Natural killer cell (primary cell): ENCODE results near the gene DRGX. TPM values are rescaled to one million over a fixed set of nuclear protein-coding genes. Genes with fewer than 3 reads are reported as not detected.
A peak's percentile ranks its signal among the peaks of the same experiment; 100 is the strongest.

ENCODE experiments used
- ATAC-seq, 3 donors: fragments of 150-1000 bp in 2 of 3; fragments of 200-7000 bp in 1 of 3; cut with Tn5 transposase; 1 replicate in 1 of 3; 2 replicates in 2 of 3; pipeline ENCODE4 v1.10.0; 2021; ENCODE audit warnings: mild to moderate bottlenecking in 2 of 3, moderate library complexity in 2 of 3
- DNase-seq, 2 donors: peaks; one replicate each; pipeline versions ENCODE4 v3.0.0 to v3.0.0-alpha.2; 2013 to 2021; ENCODE audit warnings: mixed read lengths in 1 of 2
- H3K27ac ChIP-seq: one replicate; pipeline ENCODE4 v1.5.1; 2013; ENCODE audit warnings: mild to moderate bottlenecking, low read length
- H3K27me3 ChIP-seq: one replicate; pipeline ENCODE4 v1.6.1; 2013; ENCODE audit warnings: low read length; ENCODE audit not compliant: control insufficient read depth, insufficient read depth
- H3K36me3 ChIP-seq: one replicate; pipeline ENCODE4 v1.6.1; 2013; ENCODE audit warnings: low read length; ENCODE audit not compliant: control insufficient read depth, insufficient read depth
- H3K4me1 ChIP-seq: one replicate; pipeline ENCODE4 v1.6.1; 2013; ENCODE audit warnings: low read length; ENCODE audit not compliant: control insufficient read depth, insufficient read depth
- H3K4me3 ChIP-seq: one replicate; pipeline ENCODE4 v1.5.1; 2013; ENCODE audit warnings: low read length
- H3K9me3 ChIP-seq: one replicate; pipeline ENCODE4 v1.6.1; 2013; ENCODE audit warnings: low read length; ENCODE audit not compliant: control insufficient read depth, insufficient read depth
- H3K27ac Mint-ChIP-seq, 2 donors: one replicate each; pipeline ENCODE4 v1.8.0; 2022; ENCODE audit warnings: mild to moderate bottlenecking in 2 of 2, mixed read lengths in 2 of 2, moderate library complexity in 1 of 2
- H3K27me3 Mint-ChIP-seq, 2 donors: one replicate each; pipeline ENCODE4 v1.8.0; 2022; ENCODE audit warnings: low read depth in 2 of 2, mixed read lengths in 2 of 2
- H3K36me3 Mint-ChIP-seq: one replicate; pipeline ENCODE4 v1.8.0; 2022; ENCODE audit warnings: mixed read lengths
- H3K4me1 Mint-ChIP-seq, 2 donors: one replicate each; pipeline ENCODE4 v1.8.0; 2022; ENCODE audit warnings: mixed read lengths in 2 of 2
- H3K4me3 Mint-ChIP-seq: one replicate; pipeline ENCODE4 v1.8.0; 2022; ENCODE audit warnings: mild to moderate bottlenecking, moderate library complexity, mixed read lengths
- H3K9me3 Mint-ChIP-seq, 2 donors: one replicate each; pipeline ENCODE4 v1.8.0; 2022; ENCODE audit warnings: mixed read lengths in 2 of 2
- CTCF ChIP-seq: fragments of 200-600 bp; IDR thresholded peaks from one replicate; pipeline ENCODE4 v1.8.0; 2022; ENCODE audit warnings: antibody characterized with exemption
- WGBS: methylation state at CpG from one replicate; pipeline ENCODE4 v1.1.7; 2013; ENCODE audit warnings: missing lambda C conversion rate; ENCODE audit not compliant: insufficient coverage; 5-methylcytosine and 5-hydroxymethylcytosine counted together
- intact Hi-C: fragments of 100-400 bp; cut with micrococcal nuclease; formaldehyde crosslinking; loops from one replicate; pipeline ENCODE4 v1.14.2; 2022
- total RNA-seq, 4 donors: library from RNA; stranded (reverse); fragments of 120-200 nt in 1 of 4; gene quantifications; one replicate each; pipeline versions ENCODE4 v1.2.3 to v1.2.4, GENCODE V29; 2013 to 2022

The DRGX gene
- not detected for total RNA-seq
- not detected for total RNA-seq (2013)

- DNase-seq (no peak), ATAC-seq (no peak)
- peaks cover 74% of the 10 kb centered on the region for H3K27me3 ChIP-seq
- intact Hi-C loops = no loop called here
- H3K27ac Mint-ChIP-seq = no peak within 1 kb of the TSS
- 8% methylated on average over 63 of the region's 63 CpGs for WGBS
- H3K27me3 Mint-ChIP-seq = peaks cover 59 to 65% of the 10 kb centered on the region in 2 donors
- H3K9me3 Mint-ChIP-seq = no peaks in the 10 kb centered on the region
- H3K4me3 ChIP-seq = no peak within 1 kb of the TSS
- H3K4me1 Mint-ChIP-seq = peaks cover 7 to 19% of the 10 kb centered on the region in 2 donors
- TF ChIP-seq CTCF = no peak
- H3K4me1 ChIP-seq = peaks cover 24% of the 10 kb centered on the region
- H3K4me3 Mint-ChIP-seq = no peak within 1 kb of the TSS
- no peak within 1 kb of the TSS for H3K27ac ChIP-seq
- H3K9me3 ChIP-seq = peaks cover 6% of the 10 kb centered on the region
- H3K36me3 Mint-ChIP-seq = no peaks in the 10 kb centered on the region
- no peaks in the 10 kb centered on the region for H3K36me3 ChIP-seq
Observed at GRCh38 chr10:49395741-49396665, at the start of gene DRGX. Gene DRGX, minus strand, starts transcription at chr10:49396089. Its CDS starts 649 bp downstream, at chr10:49395440.

GRCh38 chr10:49444349-49444748 lies 48.5 kb upstream of the DRGX start:
- DNase-seq (no peak), ATAC-seq (no peak)
- Mint-ChIP-seq H3K4me1 (peaks cover 27 to 34% of the 10 kb centered on the region in 2 donors), H3K9me3 (peaks cover 4 to 8% of the 10 kb centered on the region in 2 donors), H3K36me3 (peaks cover 11% of the 10 kb centered on the region), H3K27me3 (no peaks in the 10 kb centered on the region), H3K4me3 (no peak overlapping the region), H3K27ac (no peak overlapping the region)
- Histone ChIP-seq H3K27ac (no peak overlapping the region), H3K4me1 (peaks cover 19% of the 10 kb centered on the region), H3K9me3 (no peaks in the 10 kb centered on the region), H3K36me3 (no peaks in the 10 kb centered on the region), H3K4me3 (no peak overlapping the region), H3K27me3 (no peaks in the 10 kb centered on the region)
- 94% methylated on average over 4 of the region's 4 CpGs for WGBS
- intact Hi-C loops = no loop called here
- TF ChIP-seq CTCF = no peak

- Mint-ChIP-seq H3K4me3 (peak overlapping the region; percentile 82), H3K36me3 (no peaks in the 10 kb centered on the region), H3K4me1 (peaks cover 25 to 27% of the 10 kb centered on the region in 2 donors), H3K27ac (peak overlapping the region in 1 of 2 donors; percentile 52), H3K9me3 (no peaks in the 10 kb centered on the region), H3K27me3 (peaks cover 0 to 2% of the 10 kb centered on the region in 2 donors)
- no peak overlapping the region for H3K27ac ChIP-seq
- ATAC-seq (peak in 2 of 3 donors; percentile 32 to 40), DNase-seq (peak in 1 of 2 donors; percentile 18)
- H3K4me3 ChIP-seq = no peak overlapping the region
- no peak for TF ChIP-seq CTCF
- peaks cover 19% of the 10 kb centered on the region for H3K4me1 ChIP-seq
- no peaks in the 10 kb centered on the region for H3K9me3 ChIP-seq
- H3K36me3 ChIP-seq = no peaks in the 10 kb centered on the region
- intact Hi-C loops = no loop called here
- H3K27me3 ChIP-seq = no peaks in the 10 kb centered on the region
- 11% methylated on average over 4 of the region's 4 CpGs for WGBS
Observed at GRCh38 chr10:49442863-49443262, 47.0 kb upstream of the DRGX start.
